ENCODE results near the gene KIF5C. TPM values are rescaled to one million over a fixed set of nuclear protein-coding genes. Genes with fewer than 3 reads are reported as not detected.

The KIF5C gene
- total RNA-seq, 4 donors from 2014 or later = 0.51 to 2.8 (median 2.0) TPM

DNA sequence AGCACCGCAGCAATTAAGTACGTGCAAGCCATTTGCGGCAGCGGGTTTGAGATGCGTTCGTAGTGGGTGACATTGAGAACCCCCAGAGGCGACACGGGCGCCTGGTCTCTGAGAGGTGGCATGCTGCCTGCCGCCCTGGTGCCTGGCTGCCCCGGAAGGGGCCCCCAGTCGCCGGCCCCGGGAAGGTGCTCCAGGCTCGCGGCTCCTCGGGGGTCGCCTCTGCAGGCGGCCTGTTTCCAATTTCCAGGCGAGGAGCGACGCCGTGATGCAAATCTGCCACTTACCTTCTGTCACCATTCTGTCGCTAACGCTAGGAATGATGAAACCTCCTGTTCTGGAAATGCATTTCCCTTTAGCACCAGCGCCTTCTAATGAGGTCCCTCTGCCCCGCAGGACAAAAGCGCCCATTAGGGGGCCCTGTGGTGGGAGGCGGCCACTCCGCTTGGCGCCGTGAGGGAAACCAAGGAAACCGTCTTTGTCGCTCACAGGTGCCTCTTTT is 13.0 kb downstream of the KIF5C start:
- in situ Hi-C loops (cut with MboI; ENCODE audit: low sequenced_read_pairs in 4 of 4) = no loop called here
- H3K4me3 ChIP-seq = peak overlapping the region; percentile 22 to 47 (median 36)
- peaks cover 5 to 8% of the 10 kb centered on the region in 2 donors for H3K4me1 ChIP-seq
- no peak for ATAC-seq
- TF ChIP-seq, protein P1, sequence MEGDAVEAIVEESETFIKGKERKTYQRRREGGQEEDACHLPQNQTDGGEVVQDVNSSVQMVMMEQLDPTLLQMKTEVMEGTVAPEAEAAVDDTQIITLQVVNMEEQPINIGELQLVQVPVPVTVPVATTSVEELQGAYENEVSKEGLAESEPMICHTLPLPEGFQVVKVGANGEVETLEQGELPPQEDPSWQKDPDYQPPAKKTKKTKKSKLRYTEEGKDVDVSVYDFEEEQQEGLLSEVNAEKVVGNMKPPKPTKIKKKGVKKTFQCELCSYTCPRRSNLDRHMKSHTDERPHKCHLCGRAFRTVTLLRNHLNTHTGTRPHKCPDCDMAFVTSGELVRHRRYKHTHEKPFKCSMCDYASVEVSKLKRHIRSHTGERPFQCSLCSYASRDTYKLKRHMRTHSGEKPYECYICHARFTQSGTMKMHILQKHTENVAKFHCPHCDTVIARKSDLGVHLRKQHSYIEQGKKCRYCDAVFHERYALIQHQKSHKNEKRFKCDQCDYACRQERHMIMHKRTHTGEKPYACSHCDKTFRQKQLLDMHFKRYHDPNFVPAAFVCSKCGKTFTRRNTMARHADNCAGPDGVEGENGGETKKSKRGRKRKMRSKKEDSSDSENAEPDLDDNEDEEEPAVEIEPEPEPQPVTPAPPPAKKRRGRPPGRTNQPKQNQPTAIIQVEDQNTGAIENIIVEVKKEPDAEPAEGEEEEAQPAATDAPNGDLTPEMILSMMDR (IDR thresholded peaks at IDR 0.05 in 4 of 5, conservative IDR thresholded peaks at IDR 0.05 in 1 of 5) = no peak
- no peak for TF ChIP-seq POLR2A (IDR thresholded peaks at IDR 0.05)
- no peak overlapping the region for H3K27ac ChIP-seq
- peaks cover 20 to 46% (median 24%) of the 10 kb centered on the region in 3 donors for H3K27me3 ChIP-seq
- no peaks in the 10 kb centered on the region for H3K9me3 ChIP-seq
- DNase-seq = no peak
- intact Hi-C loops (cut with DNase I; ENCODE audit: low total_unique reads) = no loop called here
- no peaks in the 10 kb centered on the region for H3K36me3 ChIP-seq

GRCh38 chr2:148888986-148889385 is 14.0 kb downstream of the KIF5C start:
- Histone ChIP-seq H3K27me3 (peaks cover 20 to 48% (median 24%) of the 10 kb centered on the region in 3 donors), H3K9me3 (no peaks in the 10 kb centered on the region), H3K27ac (no peak overlapping the region), H3K4me3 (no peak overlapping the region), H3K36me3 (no peaks in the 10 kb centered on the region), H3K4me1 (peaks cover 5 to 8% of the 10 kb centered on the region in 2 donors)
- no peak for TF ChIP-seq POLR2A (IDR thresholded peaks at IDR 0.05)
- TF ChIP-seq, protein P1 (IDR thresholded peaks at IDR 0.05 in 4 of 5, conservative IDR thresholded peaks at IDR 0.05 in 1 of 5) = no peak
- intact Hi-C loops (cut with DNase I; ENCODE audit: low total_unique reads) (no loop called here), in situ Hi-C loops (cut with MboI; ENCODE audit: low sequenced_read_pairs in 4 of 4) (no loop called here)
- ATAC-seq = no peak
- DNase-seq = no peak

DNA sequence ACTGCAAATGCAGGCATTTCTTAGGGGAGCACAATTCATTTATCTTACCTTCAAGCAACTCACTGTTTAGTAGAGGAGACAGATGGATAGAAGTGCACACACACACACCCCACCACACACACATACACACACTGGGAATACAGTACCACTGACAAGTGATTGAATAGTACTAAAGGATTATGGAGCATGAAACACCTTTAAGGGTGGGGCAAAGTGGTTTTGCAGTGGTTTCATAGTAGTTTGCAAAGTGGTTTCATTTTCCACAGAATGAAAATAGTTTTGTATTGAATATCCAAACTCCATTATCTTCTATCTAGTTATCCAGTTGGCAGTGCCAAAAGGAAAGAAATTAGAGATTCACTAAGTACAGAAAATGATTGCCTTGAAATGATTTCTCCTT is 18.9 kb downstream of the KIF5C start:
- in situ Hi-C loops (cut with MboI; ENCODE audit: low sequenced_read_pairs in 4 of 4) = no loop called here
- H3K4me1 ChIP-seq = no peaks in the 10 kb centered on the region
- intact Hi-C loops (cut with DNase I; ENCODE audit: low total_unique reads) = no loop called here
- H3K27ac ChIP-seq = no peak overlapping the region
- TF ChIP-seq POLR2A (IDR thresholded peaks at IDR 0.05) = no peak
- TF ChIP-seq, protein P1 (IDR thresholded peaks at IDR 0.05 in 4 of 5, conservative IDR thresholded peaks at IDR 0.05 in 1 of 5) = no peak
- ATAC-seq (no peak), DNase-seq (no peak)
- no peak overlapping the region for H3K4me3 ChIP-seq
- H3K9me3 ChIP-seq = no peaks in the 10 kb centered on the region
- no peaks in the 10 kb centered on the region for H3K36me3 ChIP-seq
- H3K27me3 ChIP-seq = peaks cover 3 to 20% (median 7%) of the 10 kb centered on the region in 3 donors

DNA sequence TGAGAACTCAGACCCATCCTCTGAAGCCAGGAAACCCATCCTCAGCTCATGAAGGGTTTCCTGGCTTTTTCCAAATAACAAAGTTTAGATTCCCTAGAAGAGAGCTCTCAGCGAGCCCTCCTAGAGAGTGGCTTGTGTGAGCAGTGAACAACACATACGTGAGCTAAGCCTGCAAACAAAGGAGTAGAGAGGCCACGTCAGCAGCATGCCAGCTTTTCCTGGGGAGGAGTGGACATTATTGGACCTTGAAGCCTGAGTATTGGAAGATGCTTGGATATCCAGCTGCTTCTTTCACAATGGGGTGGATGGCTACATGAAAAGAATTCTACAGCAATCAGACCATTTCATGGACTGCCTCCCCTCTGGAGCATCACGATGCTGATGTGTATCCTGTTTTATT is 21.1 kb downstream of the KIF5C start:
- ATAC-seq (no peak), DNase-seq (no peak)
- in situ Hi-C loops (cut with MboI; ENCODE audit: low sequenced_read_pairs in 4 of 4) (no loop called here), intact Hi-C loops (cut with DNase I; ENCODE audit: low total_unique reads) (no loop called here)
- H3K4me1 ChIP-seq = no peaks in the 10 kb centered on the region
- H3K27ac ChIP-seq = no peak overlapping the region
- H3K36me3 ChIP-seq = no peaks in the 10 kb centered on the region
- no peak overlapping the region for H3K4me3 ChIP-seq
- no peaks in the 10 kb centered on the region for H3K9me3 ChIP-seq
- TF ChIP-seq POLR2A (IDR thresholded peaks at IDR 0.05) = no peak
- TF ChIP-seq, protein P1 (IDR thresholded peaks at IDR 0.05 in 4 of 5, conservative IDR thresholded peaks at IDR 0.05 in 1 of 5) = no peak
- peaks cover 0 to 5% (median 0%) of the 10 kb centered on the region in 3 donors for H3K27me3 ChIP-seq

Measured in gastrocnemius medialis (tissue), 4 donors.